Nasal cavity respiratory epithelium epithelial cell of viscerocranial mucosa (primary cell): ENCODE measurements around the gene KANTR. TPM values are rescaled to one million over a fixed set of nuclear protein-coding genes. Genes with fewer than 3 reads are reported as not detected.

Experiments used
- total RNA-seq: library from RNA; depleted of rRNA; stranded (reverse); fragments of >200 nt; gene quantifications from 2 replicates; pipeline ENCODE4 v1.2.3, GENCODE V29; 2014

The KANTR gene
- 3.8 and 10.0 TPM in 2 replicates for total RNA-seq

GRCh38 chrX:53093748-53094581, at the start of gene KANTR:
Gene KANTR, plus strand, starts transcription at chrX:53094142. Its CDS starts 30,131 bp downstream, at chrX:53124273.

GRCh38 chrX:53048169-53049126, 45.5 kb upstream of the KANTR start, which contains the start of gene GPR173:
Gene GPR173, plus strand, starts transcription at chrX:53048789. Its CDS starts 27,833 bp downstream, at chrX:53076622.

GRCh38 chrX:53081925-53082772, 11.8 kb upstream of the KANTR start, which contains the start of gene TSPYL2:
Gene TSPYL2, plus strand, starts transcription at chrX:53082367. Its CDS starts 132 bp downstream, at chrX:53082499.

Other genes with a start within 250 kb of the KANTR start
- not detected in 2 replicates for gene XAGE3, start 226.1 kb upstream of the KANTR start, total RNA-seq
- 7.2 and 9.9 TPM in 2 replicates for gene FAM156B, start 196.8 kb upstream of the KANTR start, total RNA-seq
- gene FAM156A, start 135.6 kb upstream of the KANTR start, total RNA-seq = 4.4 and 6.7 TPM in 2 replicates
- under 0.01 and 0.07 TPM in 2 replicates for gene GPR173, start 45.4 kb upstream of the KANTR start, total RNA-seq
- gene TSPYL2, start 11.8 kb upstream of the KANTR start, total RNA-seq = 8.8 and 17.8 TPM in 2 replicates
- 104 and 185 TPM in 2 replicates for gene KDM5C, start 131.1 kb downstream of the KANTR start, total RNA-seq
- gene IQSEC2, start 187.4 kb downstream of the KANTR start, total RNA-seq = 2.7 and 10.8 TPM in 2 replicates